Measurements from ENCODE around the gene PLXNC1.

GRCh38 chr12:94255428-94255827 lies 107.1 kb downstream of the PLXNC1 start:
- TF ChIP-seq POLR2AphosphoS5 (IDR thresholded peaks at IDR 0.05; ENCODE audit: low read depth, low read length): no peak
- no peak for TF ChIP-seq CTCF (IDR thresholded peaks at IDR 0.05; ENCODE audit: control extremely low read depth in 1 of 3, insufficient read depth in 1 of 3, low read depth in 1 of 3, low read length in 3 of 3)
- TF ChIP-seq SUZ12 (IDR thresholded peaks at IDR 0.05; ENCODE audit: low read length): no peak
- no peak for TF ChIP-seq CHD2 (IDR thresholded peaks at IDR 0.05; ENCODE audit: low read length)
- TF ChIP-seq EP300 (IDR thresholded peaks at IDR 0.05; ENCODE audit: borderline replicate concordance in 1 of 2, low read depth in 2 of 2, low read length in 2 of 2): no peak
- no peak for TF ChIP-seq SP4 (IDR thresholded peaks at IDR 0.05; ENCODE audit: low read length)
- no peak for TF ChIP-seq TAF1 (IDR thresholded peaks at IDR 0.05; ENCODE audit: low read depth, low read length)
- TF ChIP-seq HDAC2 (IDR thresholded peaks at IDR 0.05; ENCODE audit: borderline replicate concordance in 1 of 2, low read depth in 2 of 2, low read length in 2 of 2): no peak
- TF ChIP-seq SRF (IDR thresholded peaks at IDR 0.05; ENCODE audit: low read depth, low read length): no peak
- no peak for TF ChIP-seq JUN (IDR thresholded peaks at IDR 0.05; ENCODE audit: low read depth, low read length)
- no peak for TF ChIP-seq ATF2 (IDR thresholded peaks at IDR 0.05; ENCODE audit: low read length)
- TF ChIP-seq POLR2A (IDR thresholded peaks at IDR 0.05; ENCODE audit: control extremely low read depth in 1 of 2, low read depth in 2 of 2, low read length in 2 of 2): no peak
